Trophoblast cell (in vitro differentiated cells and primary cell): ENCODE results near the gene SLC35D2.
"Not testable (repeated sequence)": the region's sequence is repeated elsewhere in the genome, so short reads cannot be mapped to it uniquely, and the experiment has no call there.

Source experiments
- DNase-seq, 2 donors: peaks; one replicate each; pipeline ENCODE4 v3.0.0-alpha.2; 2016
- H2AFZ ChIP-seq: 2 replicates; pipeline ENCODE4 v1.6.1; 2013; ENCODE audit warnings: low read length, moderate library complexity, mild to moderate bottlenecking; ENCODE audit not compliant: insufficient read depth, poor library complexity
- H2AK5ac ChIP-seq: 2 replicates; pipeline ENCODE4 v1.6.1; 2013; ENCODE audit warnings: mild to moderate bottlenecking, low read length
- H2BK120ac ChIP-seq: 2 replicates; pipeline ENCODE4 v1.6.1; 2013; ENCODE audit warnings: low read length, mild to moderate bottlenecking, moderate library complexity; ENCODE audit not compliant: insufficient read depth, poor library complexity
- H2BK12ac ChIP-seq: 2 replicates; pipeline ENCODE4 v1.6.1; 2013; ENCODE audit warnings: mild to moderate bottlenecking, low read length, moderate library complexity
- H2BK5ac ChIP-seq: 2 replicates; pipeline ENCODE4 v1.6.1; 2013; ENCODE audit warnings: low read length, low read depth, moderate library complexity, mild to moderate bottlenecking; ENCODE audit not compliant: poor library complexity
- H3K14ac ChIP-seq: 2 replicates; pipeline ENCODE4 v1.6.1; 2013; ENCODE audit warnings: mild to moderate bottlenecking, low read length
- H3K18ac ChIP-seq: 2 replicates; pipeline ENCODE4 v1.6.1; 2013; ENCODE audit warnings: mild to moderate bottlenecking, low read length
- H3K23ac ChIP-seq: 2 replicates; pipeline ENCODE4 v1.6.1; 2013; ENCODE audit warnings: low read length
- H3K27ac ChIP-seq: 2 replicates; pipeline ENCODE4 v1.5.1; 2013; ENCODE audit warnings: low read depth, mild to moderate bottlenecking, inconsistent platforms, low read length, moderate library complexity
- H3K27me3 ChIP-seq: 2 replicates; pipeline ENCODE4 v1.6.1; 2013; ENCODE audit warnings: inconsistent platforms, mild to moderate bottlenecking, low read length, moderate library complexity; ENCODE audit not compliant: insufficient read depth
- H3K36me3 ChIP-seq, 2 experiments: 1 replicate in 1 of 2; 2 replicates in 1 of 2; pipeline ENCODE4 v1.6.1; 2013; ENCODE audit warnings: low read length in 2 of 2, mild to moderate bottlenecking in 2 of 2, moderate library complexity in 1 of 2; ENCODE audit not compliant: insufficient read depth in 2 of 2, control insufficient read depth in 1 of 2
- H3K4ac ChIP-seq: 2 replicates; pipeline ENCODE4 v1.6.1; 2013; ENCODE audit warnings: low read depth, mild to moderate bottlenecking, low read length, moderate library complexity
- H3K4me1 ChIP-seq, 2 experiments: 1 replicate in 1 of 2; 2 replicates in 1 of 2; pipeline ENCODE4 v1.6.1; 2013; ENCODE audit warnings: low read length in 2 of 2, mild to moderate bottlenecking in 2 of 2, moderate library complexity in 1 of 2; ENCODE audit not compliant: insufficient read depth in 2 of 2, control insufficient read depth in 1 of 2
- H3K4me2 ChIP-seq: 2 replicates; pipeline ENCODE4 v1.6.1; 2013; ENCODE audit warnings: inconsistent platforms, mild to moderate bottlenecking, low read length, moderate library complexity
- H3K4me3 ChIP-seq: 2 replicates; pipeline ENCODE4 v1.5.1; 2013; ENCODE audit warnings: mild to moderate bottlenecking, low read depth, low read length, inconsistent platforms
- H3K79me1 ChIP-seq: one replicate; pipeline ENCODE4 v1.6.1; 2013; ENCODE audit warnings: low read length
- H3K79me2 ChIP-seq: 2 replicates; pipeline ENCODE4 v1.6.1; 2013; ENCODE audit warnings: low read length, mild to moderate bottlenecking; ENCODE audit not compliant: control insufficient read depth, insufficient read depth, poor library complexity
- H3K9ac ChIP-seq: 2 replicates; pipeline ENCODE4 v1.6.1; 2013; ENCODE audit warnings: mild to moderate bottlenecking, low read length
- H3K9me3 ChIP-seq: 2 replicates; pipeline ENCODE4 v1.6.1; 2013; ENCODE audit warnings: low read depth, mild to moderate bottlenecking, control low read depth, inconsistent platforms, low read length; ENCODE audit not compliant: insufficient read depth
- H4K12ac ChIP-seq: 2 replicates; pipeline ENCODE4 v1.6.1; 2013; ENCODE audit warnings: low read depth, mild to moderate bottlenecking, low read length, moderate library complexity
- H4K8ac ChIP-seq: 2 replicates; pipeline ENCODE4 v1.6.1; 2013; ENCODE audit warnings: low read depth, mild to moderate bottlenecking, low read length, moderate library complexity
- H4K91ac ChIP-seq: one replicate; pipeline ENCODE4 v1.6.1; 2013; ENCODE audit warnings: low read depth, mild to moderate bottlenecking, low read length, moderate library complexity
- WGBS: extraction: QIAGEN DNeasy Blood & Tissue Kit; methylation state at CpG from one replicate; pipeline ENCODE4 v1.1.7; 2013; ENCODE audit warnings: missing lambda C conversion rate; ENCODE audit not compliant: insufficient read length, insufficient coverage; ENCODE audit errors: extremely low coverage; 5-methylcytosine and 5-hydroxymethylcytosine counted together

Gene SLC35D2

GRCh38 chr9:96318921-96319565, 64.5 kb downstream of the SLC35D2 start:
- Histone ChIP-seq H4K8ac (no peak overlapping the region), H4K91ac (no peak overlapping the region), H2AK5ac (no peak overlapping the region), H3K9ac (no peak overlapping the region), H3K18ac (no peak overlapping the region), H4K12ac (no peak overlapping the region), H2BK12ac (no peak overlapping the region), H3K9me3 (no peaks in the 10 kb centered on the region), H3K4me2 (no peak overlapping the region), H3K36me3 (peaks cover 3 to 10% of the 10 kb centered on the region in 2 experiments), H3K27me3 (no peaks in the 10 kb centered on the region), H3K4me3 (no peak overlapping the region), H3K79me1 (no peaks in the 10 kb centered on the region), H3K27ac (no peak overlapping the region), H2BK5ac (no peak overlapping the region), H3K79me2 (no peaks in the 10 kb centered on the region), H2BK120ac (no peak overlapping the region), H3K4me1 (peaks cover 2 to 3% of the 10 kb centered on the region in 2 experiments), H3K14ac (no peak overlapping the region), H3K23ac (no peak overlapping the region), H3K4ac (no peak overlapping the region), H2AFZ (no peak overlapping the region)
- no peak for DNase-seq
- no CpG with 5 or more reads among the region's 6 CpGs for WGBS

- no peak overlapping the region for H2BK120ac ChIP-seq
- no CpG with 5 or more reads among the region's 9 CpGs for WGBS
- DNase-seq: peak; percentile 44 to 81
- no peaks in the 10 kb centered on the region for H3K79me2 ChIP-seq
- no peak overlapping the region for H4K91ac ChIP-seq
- no peak overlapping the region for H3K4ac ChIP-seq
- H3K36me3 ChIP-seq: peaks cover 7% of the 10 kb centered on the region in 2 experiments
- no peak overlapping the region for H3K27ac ChIP-seq
- H3K23ac ChIP-seq: no peak overlapping the region
- H3K4me2 ChIP-seq: no peak overlapping the region
- H3K4me3 ChIP-seq: no peak overlapping the region
- H3K14ac ChIP-seq: no peak overlapping the region
- H3K9me3 ChIP-seq: peaks cover 5% of the 10 kb centered on the region
- H2AFZ ChIP-seq: no peak overlapping the region
- H2BK5ac ChIP-seq: no peak overlapping the region
- H3K79me1 ChIP-seq: no peaks in the 10 kb centered on the region
- no peaks in the 10 kb centered on the region for H3K27me3 ChIP-seq
- no peak overlapping the region for H4K12ac ChIP-seq
- H3K18ac ChIP-seq: no peak overlapping the region
- H3K9ac ChIP-seq: no peak overlapping the region
- no peak overlapping the region for H4K8ac ChIP-seq
- no peak overlapping the region for H2BK12ac ChIP-seq
- no peaks in the 10 kb centered on the region for H3K4me1 ChIP-seq
- no peak overlapping the region for H2AK5ac ChIP-seq
Observed at GRCh38 chr9:96317335-96317980, 66.1 kb downstream of the SLC35D2 start.

GRCh38 chr9:96309850-96310249, 73.7 kb downstream of the SLC35D2 start:
- H3K14ac ChIP-seq: no peak overlapping the region
- WGBS: no CpG with 5 or more reads among the region's 7 CpGs
- DNase-seq: no peak
- no peak overlapping the region for H3K18ac ChIP-seq
- no peaks in the 10 kb centered on the region for H3K79me2 ChIP-seq
- no peak overlapping the region for H4K12ac ChIP-seq
- H3K27ac ChIP-seq: no peak overlapping the region
- no peak overlapping the region for H3K4me2 ChIP-seq
- no peak overlapping the region for H4K91ac ChIP-seq
- H2BK120ac ChIP-seq: no peak overlapping the region
- no peaks in the 10 kb centered on the region for H3K79me1 ChIP-seq
- H3K4ac ChIP-seq: no peak overlapping the region
- no peak overlapping the region for H4K8ac ChIP-seq
- H3K4me1 ChIP-seq: no peaks in the 10 kb centered on the region
- no peak overlapping the region for H3K23ac ChIP-seq
- H2AFZ ChIP-seq: no peak overlapping the region
- peaks cover 0 to 4% of the 10 kb centered on the region in 2 experiments for H3K36me3 ChIP-seq
- H3K9ac ChIP-seq: no peak overlapping the region
- no peak overlapping the region for H2AK5ac ChIP-seq
- no peaks in the 10 kb centered on the region for H3K27me3 ChIP-seq
- H3K4me3 ChIP-seq: no peak overlapping the region
- no peak overlapping the region for H2BK12ac ChIP-seq
- H2BK5ac ChIP-seq: no peak overlapping the region
- H3K9me3 ChIP-seq: peaks cover 5% of the 10 kb centered on the region

GRCh38 chr9:96306958-96307357, 76.6 kb downstream of the SLC35D2 start:
- not testable (repeated sequence) for H2AK5ac ChIP-seq, H3K4ac ChIP-seq, H2AFZ ChIP-seq, H4K12ac ChIP-seq, H3K79me1 ChIP-seq, H2BK5ac ChIP-seq, H3K9ac ChIP-seq, H3K14ac ChIP-seq, H3K9me3 ChIP-seq, H3K79me2 ChIP-seq, H3K27ac ChIP-seq, H4K8ac ChIP-seq, H2BK120ac ChIP-seq, H3K4me2 ChIP-seq, H3K18ac ChIP-seq, DNase-seq, H2BK12ac ChIP-seq, H3K27me3 ChIP-seq, H3K23ac ChIP-seq, H4K91ac ChIP-seq, H3K4me3 ChIP-seq, H3K36me3 ChIP-seq, H3K4me1 ChIP-seq
- WGBS: no CpG with 5 or more reads among the region's 6 CpGs
